ENCODE measurements around the gene CAMSAP2.
"Not testable (repeated sequence)": the region's sequence is repeated elsewhere in the genome, so short reads cannot be mapped to it uniquely, and the experiment has no call there.

The CAMSAP2 gene

GRCh38 chr1:200783926-200784325 is 45.2 kb downstream of the CAMSAP2 start:
- DNase-seq = no peak

GRCh38 chr1:200784576-200784975 is 45.9 kb downstream of the CAMSAP2 start:
- no peak for DNase-seq

- no peak for DNase-seq
Observed at GRCh38 chr1:200786788-200787187, 48.1 kb downstream of the CAMSAP2 start.

- DNase-seq = no peak
Observed at GRCh38 chr1:200787896-200788387, 49.2 kb downstream of the CAMSAP2 start.

GRCh38 chr1:200791012-200791411 is 52.3 kb downstream of the CAMSAP2 start:
- DNase-seq = not testable (repeated sequence)

- DNase-seq = no peak
Observed at GRCh38 chr1:200793677-200794076, 55.0 kb downstream of the CAMSAP2 start.

GRCh38 chr1:200794506-200795065 is 55.9 kb downstream of the CAMSAP2 start:
- no peak for DNase-seq

GRCh38 chr1:200795156-200795555 is 56.5 kb downstream of the CAMSAP2 start:
- DNase-seq = no peak

GRCh38 chr1:200802042-200802441 is 63.3 kb downstream of the CAMSAP2 start:
- no peak for DNase-seq

- DNase-seq = peak; percentile 84
Observed at GRCh38 chr1:200802865-200803512, 64.3 kb downstream of the CAMSAP2 start.

- no peak for DNase-seq
Observed at GRCh38 chr1:200805719-200806118, 67.0 kb downstream of the CAMSAP2 start.

GRCh38 chr1:200808846-200809245 is 70.2 kb downstream of the CAMSAP2 start:
- DNase-seq = no peak

GRCh38 chr1:200811704-200812103 is 73.0 kb downstream of the CAMSAP2 start:
- no peak for DNase-seq

GRCh38 chr1:200816624-200817224 is 78.0 kb downstream of the CAMSAP2 start:
- DNase-seq = not testable (repeated sequence)

GRCh38 chr1:200818248-200818647 is 79.6 kb downstream of the CAMSAP2 start:
- no peak for DNase-seq

GRCh38 chr1:200819726-200820125 is 81.0 kb downstream of the CAMSAP2 start:
- no peak for DNase-seq

- no peak for DNase-seq
Observed at GRCh38 chr1:200831091-200831490, 92.4 kb downstream of the CAMSAP2 start.

- no peak for DNase-seq
Observed at GRCh38 chr1:200834383-200834782, 95.7 kb downstream of the CAMSAP2 start.

GRCh38 chr1:200836213-200836612 is 97.5 kb downstream of the CAMSAP2 start:
- no peak for DNase-seq

GRCh38 chr1:200837931-200838571 is 99.4 kb downstream of the CAMSAP2 start:
- DNase-seq = peak; percentile 22

GRCh38 chr1:200838676-200839445 is 100.2 kb downstream of the CAMSAP2 start:
- no peak for DNase-seq

GRCh38 chr1:200845360-200845759 is 106.7 kb downstream of the CAMSAP2 start:
- DNase-seq = no peak

- DNase-seq = no peak
Observed at GRCh38 chr1:200846398-200846797, 107.7 kb downstream of the CAMSAP2 start.

Measured in kidney glomerular epithelial cell (primary cell).